CD4-positive, alpha-beta T cell treated with Interleukin-4 for 4 hours (primary cell): ENCODE results near the gene CEP128.

Source experiments
- DNase-seq: peaks from one replicate; pipeline ENCODE4 v3.0.0-alpha.2; 2020

The CEP128 gene

GRCh38 chr14:80659783-80660182, 281.8 kb downstream of the CEP128 start:
- no peak for DNase-seq

- DNase-seq = no peak
Measured at GRCh38 chr14:80658733-80659132, 282.8 kb downstream of the CEP128 start.

GRCh38 chr14:80658155-80658554, 283.4 kb downstream of the CEP128 start:
- DNase-seq = no peak

GRCh38 chr14:80653956-80654355, 287.6 kb downstream of the CEP128 start:
- DNase-seq = no peak

- DNase-seq = no peak
Measured at GRCh38 chr14:80645667-80646413, 295.7 kb downstream of the CEP128 start.

GRCh38 chr14:80644826-80645225, 296.7 kb downstream of the CEP128 start:
- no peak for DNase-seq

- DNase-seq = no peak
Measured at GRCh38 chr14:80638620-80639515, 302.7 kb downstream of the CEP128 start.

GRCh38 chr14:80637756-80638619, 303.6 kb downstream of the CEP128 start:
- DNase-seq = no peak

GRCh38 chr14:80636071-80636470, 305.5 kb downstream of the CEP128 start:
- DNase-seq = no peak

GRCh38 chr14:80634106-80634758, 307.3 kb downstream of the CEP128 start:
- no peak for DNase-seq

- DNase-seq = no peak
Measured at GRCh38 chr14:80629606-80630005, 311.9 kb downstream of the CEP128 start.

GRCh38 chr14:80628547-80628946, 313.0 kb downstream of the CEP128 start:
- no peak for DNase-seq

GRCh38 chr14:80627745-80628144, 313.8 kb downstream of the CEP128 start:
- DNase-seq = no peak

GRCh38 chr14:80624581-80624980, 317.0 kb downstream of the CEP128 start:
- DNase-seq = no peak

- DNase-seq = no peak
Measured at GRCh38 chr14:80621701-80622100, 319.8 kb downstream of the CEP128 start.

- no peak for DNase-seq
Measured at GRCh38 chr14:80620434-80620833, 321.1 kb downstream of the CEP128 start.

GRCh38 chr14:80618751-80619329, 322.7 kb downstream of the CEP128 start:
- no peak for DNase-seq

- DNase-seq = no peak
Measured at GRCh38 chr14:80615831-80616230, 325.7 kb downstream of the CEP128 start.

- DNase-seq = no peak
Measured at GRCh38 chr14:80609055-80609454, 332.5 kb downstream of the CEP128 start.

GRCh38 chr14:80608563-80608962, 333.0 kb downstream of the CEP128 start:
- DNase-seq = no peak

- DNase-seq = no peak
Measured at GRCh38 chr14:80607430-80608190, 333.9 kb downstream of the CEP128 start.
